HG03565 (cell line): ENCODE results near the gene SAA2.
"Not testable (repeated sequence)": the region's sequence is repeated elsewhere in the genome, so short reads cannot be mapped to it uniquely, and the experiment has no call there.

ENCODE experiments used
- ATAC-seq: cut with Tn5 transposase; IDR thresholded peaks from one replicate; pipeline ENCODE4 v1.9.1; 2021; ENCODE audit warnings: mild to moderate bottlenecking, moderate library complexity; ENCODE audit not compliant: unreplicated experiment

SAA2 gene

GRCh38 chr11:18248561-18248960, at the start of gene SAA2:
Gene SAA2, minus strand, starts transcription at chr11:18248668. Its CDS starts 657 bp downstream, at chr11:18248011.
- ATAC-seq: no peak

GRCh38 chr11:18295316-18295715, 46.8 kb upstream of the SAA2 start:
- no peak for ATAC-seq

- ATAC-seq: no peak
These were observed 46.4 kb upstream of the SAA2 start for GRCh38 chr11:18294862-18295261.

GRCh38 chr11:18288911-18289310, 40.4 kb upstream of the SAA2 start:
- ATAC-seq: no peak

GRCh38 chr11:18285841-18286240, 37.4 kb upstream of the SAA2 start:
- no peak for ATAC-seq

GRCh38 chr11:18282626-18283025, 34.2 kb upstream of the SAA2 start:
- ATAC-seq: no peak

- ATAC-seq: peak; percentile 80
These were observed 32.1 kb upstream of the SAA2 start for GRCh38 chr11:18280438-18281045.

- ATAC-seq: no peak
These were observed 29.2 kb upstream of the SAA2 start for GRCh38 chr11:18277565-18278271.

GRCh38 chr11:18271206-18271605, 22.7 kb upstream of the SAA2 start:
- no peak for ATAC-seq

- ATAC-seq: no peak
These were observed 21.6 kb upstream of the SAA2 start for GRCh38 chr11:18270102-18270501.

- ATAC-seq: not testable (repeated sequence)
These were observed 20.8 kb upstream of the SAA2 start for GRCh38 chr11:18269252-18269651.

- not testable (repeated sequence) for ATAC-seq
These were observed 19.1 kb upstream of the SAA2 start for GRCh38 chr11:18267335-18268133.

- no peak for ATAC-seq
These were observed 17.5 kb upstream of the SAA2 start, which contains the start of gene SAA1 for GRCh38 chr11:18265949-18266348. Gene SAA1, plus strand, starts transcription at chr11:18266264. Its CDS starts 624 bp downstream, at chr11:18266888.

GRCh38 chr11:18264677-18265555, 16.4 kb upstream of the SAA2 start:
- no peak for ATAC-seq

- peak; percentile 44 for ATAC-seq
These were observed 15.6 kb upstream of the SAA2 start for GRCh38 chr11:18264035-18264434.

- ATAC-seq: not testable (repeated sequence)
These were observed 14.3 kb upstream of the SAA2 start for GRCh38 chr11:18262681-18263350.

GRCh38 chr11:18261721-18262120, 13.3 kb upstream of the SAA2 start:
- no peak for ATAC-seq

- no peak for ATAC-seq
These were observed 10.8 kb upstream of the SAA2 start for GRCh38 chr11:18259259-18259658.

- ATAC-seq: no peak
These were observed 6.4 kb upstream of the SAA2 start for GRCh38 chr11:18254781-18255361.
